Right cardiac atrium (tissue), 5 donors: ENCODE data around the gene DOCK2. TPM values are rescaled to one million over a fixed set of nuclear protein-coding genes. Genes with fewer than 3 reads are reported as not detected.
"Not testable (repeated sequence)": the region's sequence is repeated elsewhere in the genome, so short reads cannot be mapped to it uniquely, and the experiment has no call there.

Experiments
- ATAC-seq, 2 donors: fragments of 200-7000 bp; cut with Tn5 transposase; one replicate each; pipeline versions ENCODE4 v1.8.0 to v1.9.1; 2020; ENCODE audit warnings: moderate library complexity in 2 of 2, mild to moderate bottlenecking in 1 of 2
- DNase-seq, 3 donors: peaks; one replicate each; pipeline ENCODE4 v3.0.0-alpha.2; 2020
- H3K27ac ChIP-seq: one replicate; pipeline ENCODE4 v1.5.1; 2013; ENCODE audit warnings: mild to moderate bottlenecking, low read length, control low read depth, moderate library complexity
- H3K27me3 ChIP-seq: one replicate; pipeline ENCODE4 v1.6.1; 2013; ENCODE audit not compliant: control insufficient read depth, insufficient read depth
- H3K4me1 ChIP-seq: one replicate; pipeline ENCODE4 v1.6.1; 2013; ENCODE audit warnings: low read length; ENCODE audit not compliant: control insufficient read depth, insufficient read depth
- H3K4me3 ChIP-seq: one replicate; pipeline ENCODE4 v1.5.1; 2013; ENCODE audit warnings: low read length, control low read depth
- H3K9me3 ChIP-seq: one replicate; pipeline ENCODE4 v1.6.1; 2013; ENCODE audit warnings: low read length; ENCODE audit not compliant: control insufficient read depth
- WGBS: extraction: QIAGEN DNeasy Blood & Tissue Kit; methylation state at CpG from one replicate; pipeline ENCODE4 v1.1.7; 2013; 5-methylcytosine and 5-hydroxymethylcytosine counted together
- intact Hi-C, 4 donors: fragments of 100-400 bp; cut with DNase I; formaldehyde crosslinking; loops; one replicate each; pipeline versions ENCODE4 v1.11.0 to v1.14.0; 2022 to 2023
- polyA plus RNA-seq: library from polyadenylated mRNA; stranded (reverse); fragments of 200-250 nt; gene quantifications from one replicate; pipeline ENCODE4 v1.2.3, GENCODE V29; 2013
- total RNA-seq, 4 donors: library from RNA; stranded (reverse); fragmentation: NEBNext Ultra II Directional; extraction: Animal tissue kit (Norgen Biotek cat#: 25700); gene quantifications; one replicate each; pipeline ENCODE4 v1.2.1, GENCODE V29; 2021
- donor health status: healthy with polysubstance abuse.
- donor health status: DM: no; HTN: yes; CAD: no.
- donor health status: DM: no; HTN: no; CAD: no.
- donor health status: DM: no; HTN: yes; CAD: no; lungs with severe emphysema.
- donor health status: DM: yes; HTN: yes; CAD: no.

The DOCK2 gene
- total and polyA plus RNA-seq, 5 donors = 1.00 to 14.2 (median 9.6) TPM

- no peak for DNase-seq
- Histone ChIP-seq H3K27ac (no peak overlapping the region), H3K4me3 (no peak overlapping the region), H3K4me1 (no peaks in the 10 kb centered on the region), H3K9me3 (no peaks in the 10 kb centered on the region), H3K27me3 (no peaks in the 10 kb centered on the region)
- WGBS = 93% methylated on average over 1 of the region's 1 CpG
- no peak for ATAC-seq
- intact Hi-C loops = no loop called here
These were observed 119.9 kb downstream of the DOCK2 start for GRCh38 chr5:169757016-169757415.

GRCh38 chr5:169758886-169759285 is 121.8 kb downstream of the DOCK2 start:
- no peak overlapping the region for H3K4me3 ChIP-seq
- no peak for DNase-seq
- H3K9me3 ChIP-seq = no peaks in the 10 kb centered on the region
- H3K27me3 ChIP-seq = no peaks in the 10 kb centered on the region
- H3K4me1 ChIP-seq = no peaks in the 10 kb centered on the region
- intact Hi-C loops = no loop called here
- ATAC-seq = no peak
- H3K27ac ChIP-seq = no peak overlapping the region

DNA sequence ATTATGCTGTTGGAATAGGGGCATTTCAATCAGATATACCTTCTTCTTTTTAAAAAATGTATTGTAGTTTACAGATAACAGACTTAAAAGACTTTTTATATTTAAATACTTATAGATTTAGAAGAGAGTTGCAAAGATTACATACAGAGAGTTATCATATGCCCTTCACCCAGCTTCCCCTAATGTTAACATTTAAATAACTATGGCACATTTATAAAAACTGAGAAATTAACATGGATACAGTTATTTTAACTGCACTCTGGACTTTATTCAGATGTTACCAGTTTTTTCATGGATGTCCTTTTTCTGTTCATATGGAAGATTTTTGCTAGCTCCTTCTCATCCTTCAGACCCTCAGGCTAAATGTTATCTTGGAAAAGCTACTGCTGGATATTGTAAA is 123.2 kb downstream of the DOCK2 start:
- no peak for DNase-seq

DNA sequence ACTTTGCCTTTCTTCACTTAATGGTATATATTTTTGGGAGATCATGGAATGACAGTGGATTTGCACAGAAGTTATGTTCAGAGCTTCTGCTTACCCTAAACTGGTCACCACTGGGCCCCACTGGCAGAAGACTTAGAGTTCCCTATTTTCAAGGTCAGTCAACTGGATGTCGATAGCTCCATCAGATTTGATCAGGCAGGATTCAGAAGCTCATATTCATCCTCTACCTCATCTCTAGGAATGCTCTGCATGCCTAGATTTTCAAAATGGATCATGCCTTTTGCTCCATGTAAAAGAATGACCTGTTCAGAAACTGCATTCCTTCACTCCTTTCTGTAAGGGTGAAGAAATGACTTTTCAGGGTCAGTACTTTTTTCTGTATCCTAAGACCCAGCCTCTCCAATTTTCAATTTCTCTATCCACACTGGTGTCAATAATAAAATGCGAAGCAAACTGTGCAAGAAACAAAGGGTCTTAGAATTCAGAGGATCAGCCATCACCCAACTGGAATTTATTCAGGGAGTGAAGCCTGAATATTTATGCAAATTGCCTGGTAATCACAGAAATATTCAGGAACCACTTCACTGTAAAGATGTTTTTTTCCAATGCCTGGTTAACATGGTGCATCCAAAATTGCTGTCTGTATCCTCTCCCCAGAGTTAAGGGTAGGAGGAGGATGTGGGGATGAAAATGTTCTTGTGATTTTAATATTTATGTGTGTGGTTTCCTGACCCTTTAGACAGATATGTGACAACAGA is 125.4 kb downstream of the DOCK2 start:
- DNase-seq (no peak), ATAC-seq (no peak)
- no peaks in the 10 kb centered on the region for H3K27me3 ChIP-seq
- no peak overlapping the region for H3K27ac ChIP-seq
- WGBS = 80% methylated on average over 2 of the region's 2 CpGs
- no peaks in the 10 kb centered on the region for H3K9me3 ChIP-seq
- no peak overlapping the region for H3K4me3 ChIP-seq
- intact Hi-C loops = no loop called here
- no peaks in the 10 kb centered on the region for H3K4me1 ChIP-seq

More for the DNA sequence above, 123.2 kb downstream of the DOCK2 start:
- ATAC-seq = no peak
- no peaks in the 10 kb centered on the region for H3K9me3 ChIP-seq
- no peaks in the 10 kb centered on the region for H3K27me3 ChIP-seq
- no peak overlapping the region for H3K27ac ChIP-seq
- H3K4me1 ChIP-seq = no peaks in the 10 kb centered on the region
- H3K4me3 ChIP-seq = no peak overlapping the region
- intact Hi-C loops = no loop called here

DNA sequence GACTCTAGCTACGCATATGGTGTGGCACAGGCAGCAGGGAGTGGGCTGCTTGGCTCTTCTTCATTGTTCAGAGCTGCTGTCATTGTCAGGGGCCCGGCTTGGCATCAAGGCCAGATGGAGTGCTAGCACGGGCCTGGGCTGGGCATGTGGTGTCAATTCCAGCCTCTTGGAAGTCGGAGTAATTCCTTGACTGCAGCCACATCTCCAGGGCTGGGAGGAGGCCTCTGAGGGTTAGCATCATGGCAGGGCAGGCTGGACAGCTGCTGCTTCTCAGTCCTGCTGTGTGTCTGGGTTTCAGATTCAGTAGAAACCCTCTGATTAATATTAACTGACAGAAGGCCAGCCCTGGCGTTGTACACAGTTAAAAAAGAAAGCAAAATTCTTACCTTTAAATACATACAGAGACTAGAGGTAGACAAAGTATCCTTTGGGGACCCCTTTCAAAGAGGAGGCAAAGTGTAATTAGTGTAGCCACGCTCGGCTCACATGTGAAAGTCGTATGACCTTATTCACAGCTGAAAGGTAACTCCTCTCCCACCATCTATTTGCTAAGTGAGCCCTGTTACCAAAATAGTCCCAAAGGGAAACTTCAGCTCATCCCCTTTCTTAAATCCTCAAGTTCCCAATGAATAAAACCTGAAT is 126.4 kb downstream of the DOCK2 start:
- peak in 1 of 3 donors; percentile 57 for DNase-seq
- 65% methylated on average over 8 of the region's 8 CpGs for whole genome bisulfite sequencing
- peaks cover 3% of the 10 kb centered on the region for H3K4me1 ChIP-seq
- no peaks in the 10 kb centered on the region for H3K9me3 ChIP-seq
- no peaks in the 10 kb centered on the region for H3K27me3 ChIP-seq
- no peak overlapping the region for H3K27ac ChIP-seq
- H3K4me3 ChIP-seq = no peak overlapping the region
- ATAC-seq = peak; percentile 31 to 61
- intact Hi-C loops = no loop called here

DNA sequence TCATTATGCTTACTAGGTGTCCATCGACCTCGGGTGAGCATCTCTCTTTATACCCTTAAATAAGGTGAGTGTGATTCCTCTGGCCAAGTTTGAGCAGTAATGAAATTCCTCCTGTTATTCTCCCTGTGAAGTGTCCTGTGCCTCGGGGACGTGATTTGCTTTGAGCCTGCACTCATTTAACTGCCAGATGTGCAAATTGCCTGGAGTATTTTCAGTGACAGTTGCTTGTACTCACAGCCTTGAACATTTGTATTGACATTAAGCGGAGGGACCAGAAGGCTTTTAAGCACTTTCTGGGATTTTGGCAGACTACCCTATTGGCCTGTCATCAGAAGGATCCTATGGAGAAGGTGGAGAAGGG is 126.9 kb downstream of the DOCK2 start:
- DNase-seq = no peak
- no peak for ATAC-seq
- WGBS = 63% methylated on average over 5 of the region's 5 CpGs

DNA sequence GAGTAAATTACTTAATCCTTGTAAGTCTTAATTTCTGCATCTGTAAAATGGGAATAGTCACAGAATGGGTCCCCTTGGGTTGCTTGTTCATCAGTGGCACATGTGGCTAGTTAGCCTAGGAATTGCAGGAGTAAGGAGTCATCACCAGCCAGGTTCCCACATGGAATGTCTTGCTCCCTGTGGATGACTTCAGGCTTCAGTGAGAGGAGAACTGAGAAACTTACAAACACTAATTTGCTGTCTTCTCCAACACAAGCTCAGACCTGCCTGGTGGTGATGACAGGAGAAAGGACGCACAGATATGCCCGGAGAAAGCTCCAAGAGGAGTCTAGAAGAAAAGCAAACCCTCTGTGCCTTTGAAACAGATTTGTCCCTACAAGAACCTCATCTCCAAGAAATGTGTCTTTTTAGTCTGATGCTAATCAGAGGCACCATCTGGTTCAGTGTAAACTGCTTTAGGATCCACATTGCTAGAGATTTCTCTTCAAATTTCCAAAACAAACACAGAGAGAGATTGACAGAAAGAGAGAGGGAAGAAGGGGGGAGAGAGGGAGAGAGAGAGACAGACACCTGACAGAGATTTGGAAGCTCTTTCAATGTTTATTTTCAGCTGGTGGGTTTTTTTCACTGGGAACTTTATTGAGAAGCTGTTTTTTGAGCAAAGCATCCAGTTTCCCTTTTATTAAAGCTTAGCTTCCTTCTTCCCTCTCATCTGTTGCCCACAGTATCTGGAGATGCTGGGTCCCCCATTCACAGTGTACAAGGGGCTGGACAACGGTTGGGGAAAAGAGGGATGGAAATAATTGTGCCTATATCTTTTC is 128.3 kb downstream of the DOCK2 start:
- no peak overlapping the region for H3K4me3 ChIP-seq
- H3K27ac ChIP-seq = no peak overlapping the region
- no peak for ATAC-seq
- 44% methylated on average over 3 of the region's 3 CpGs for WGBS
- no peaks in the 10 kb centered on the region for H3K9me3 ChIP-seq
- no peak for DNase-seq
- H3K27me3 ChIP-seq = no peaks in the 10 kb centered on the region
- intact Hi-C loops = no loop called here
- H3K4me1 ChIP-seq = peaks cover 3% of the 10 kb centered on the region

More for the DNA sequence above, 126.9 kb downstream of the DOCK2 start:
- Histone ChIP-seq H3K9me3 (no peaks in the 10 kb centered on the region), H3K4me3 (no peak overlapping the region), H3K27ac (no peak overlapping the region), H3K27me3 (no peaks in the 10 kb centered on the region), H3K4me1 (peaks cover 3% of the 10 kb centered on the region)
- intact Hi-C loops = no loop called here

DNA sequence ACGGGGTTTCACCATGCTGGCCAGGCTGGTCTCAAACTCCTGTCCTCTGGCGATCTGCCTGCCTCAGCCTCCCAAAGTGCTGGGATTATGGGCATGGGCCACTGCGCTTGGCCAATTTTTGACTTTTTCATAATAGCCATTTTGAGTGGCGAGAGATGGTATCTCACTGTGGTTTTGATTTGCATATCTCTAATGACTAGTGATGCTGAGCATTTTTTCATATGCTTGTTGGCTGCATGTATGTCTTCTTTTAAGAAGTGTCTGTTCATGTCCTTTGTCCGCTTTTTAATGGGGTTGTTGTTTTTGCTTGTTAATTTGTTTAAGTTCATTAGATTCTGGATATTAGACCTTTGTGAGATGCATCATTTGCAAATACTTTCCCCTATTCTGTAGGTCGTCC is 129.9 kb downstream of the DOCK2 start:
- ATAC-seq, H3K27ac ChIP-seq, H3K9me3 ChIP-seq, DNase-seq, intact Hi-C loops, H3K4me1 ChIP-seq, H3K4me3 ChIP-seq, H3K27me3 ChIP-seq: not testable (repeated sequence)
- 92% methylated on average over 6 of the region's 6 CpGs for WGBS

DNA sequence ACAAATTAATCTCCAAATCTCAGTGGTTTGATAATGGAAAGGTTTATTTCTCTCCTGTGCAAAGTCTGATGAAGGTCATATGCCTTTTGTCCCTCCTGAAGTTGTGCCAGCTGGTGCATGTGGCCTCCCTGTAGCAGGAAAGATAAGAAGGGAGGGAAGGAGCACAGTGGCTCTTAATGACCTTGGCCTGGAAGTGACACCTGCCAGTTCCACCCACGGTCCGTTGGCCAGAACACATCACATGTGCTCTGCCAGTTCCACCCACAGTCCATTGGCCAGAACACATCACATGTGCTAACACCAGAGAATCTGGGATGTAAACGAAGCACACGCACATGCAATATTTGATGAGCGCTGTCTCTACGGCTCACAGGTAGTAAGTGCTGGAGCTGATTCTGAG is 130.9 kb downstream of the DOCK2 start:
- H3K27ac ChIP-seq = no peak overlapping the region
- H3K4me1 ChIP-seq = peaks cover 3% of the 10 kb centered on the region
- no peaks in the 10 kb centered on the region for H3K9me3 ChIP-seq
- ATAC-seq (peak; percentile 45 to 62), DNase-seq (peak in 1 of 3 donors; percentile 64)
- intact Hi-C loops = no loop called here
- WGBS = 67% methylated on average over 6 of the region's 6 CpGs
- no peak overlapping the region for H3K4me3 ChIP-seq
- no peaks in the 10 kb centered on the region for H3K27me3 ChIP-seq

DNA sequence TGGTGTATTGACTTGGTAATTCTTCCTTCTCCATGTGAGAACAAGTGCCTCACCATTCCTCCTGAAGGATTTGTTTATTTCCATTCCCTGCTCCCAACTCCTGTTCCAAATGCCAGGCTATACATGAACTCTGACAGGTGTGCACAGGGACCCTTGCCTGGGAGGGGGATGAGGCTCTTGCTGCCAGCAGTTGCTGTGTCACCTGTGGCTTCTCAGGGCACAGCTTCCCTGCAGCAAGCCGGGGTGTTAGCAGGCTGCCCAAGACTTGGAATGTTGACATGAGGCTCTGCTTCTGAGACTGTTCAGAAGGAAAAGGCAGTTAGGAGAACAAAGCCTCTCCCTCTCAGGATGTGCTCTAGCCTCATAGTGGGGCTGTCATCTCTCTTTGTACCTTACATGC is 131.3 kb downstream of the DOCK2 start:
- WGBS = 63% methylated on average over 1 of the region's 1 CpG
- no peak for ATAC-seq

DNA sequence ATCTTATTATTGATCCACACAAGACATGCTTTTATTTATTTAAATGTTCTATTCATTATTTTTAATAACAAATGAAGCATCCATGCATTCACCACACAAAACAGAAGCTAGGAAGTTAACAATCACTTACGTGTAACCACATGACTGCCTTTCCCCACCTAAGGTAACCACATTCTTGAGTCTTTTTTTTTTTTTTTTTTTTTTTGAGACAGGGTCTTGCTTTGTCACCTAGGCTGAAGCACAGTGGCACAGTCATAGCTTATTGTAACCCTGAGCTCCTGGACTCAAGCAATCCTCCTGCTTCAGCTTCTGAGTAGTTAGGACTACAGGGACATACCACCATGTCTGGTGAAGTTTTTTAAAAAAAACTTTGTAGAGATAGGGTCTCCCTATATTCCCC is 133.0 kb downstream of the DOCK2 start:
- 73% methylated on average over 1 of the region's 1 CpG for WGBS
- Histone ChIP-seq H3K9me3 (no peaks in the 10 kb centered on the region), H3K4me3 (no peak overlapping the region), H3K27ac (no peak overlapping the region), H3K27me3 (no peaks in the 10 kb centered on the region), H3K4me1 (peaks cover 3% of the 10 kb centered on the region)
- no peak for ATAC-seq
- DNase-seq = no peak
- intact Hi-C loops = no loop called here

More for the DNA sequence above, 131.3 kb downstream of the DOCK2 start:
- no peaks in the 10 kb centered on the region for H3K9me3 ChIP-seq
- H3K4me3 ChIP-seq = no peak overlapping the region
- H3K4me1 ChIP-seq = peaks cover 3% of the 10 kb centered on the region
- H3K27me3 ChIP-seq = no peaks in the 10 kb centered on the region
- DNase-seq = no peak
- intact Hi-C loops = no loop called here
- no peak overlapping the region for H3K27ac ChIP-seq
